Retina (tissue), 1 donor: ENCODE results near the gene OR4D1.

Experiments used
- DNase-seq: peaks from one replicate; pipeline ENCODE4 v3.0.0-alpha.2; 2016

Gene OR4D1

GRCh38 chr17:58156839-58157803, 8.9 kb downstream of the OR4D1 start:
- peak; percentile 80 for DNase-seq

- DNase-seq = no peak
Observed at GRCh38 chr17:58158181-58158580, 10.0 kb downstream of the OR4D1 start.

- no peak for DNase-seq
Observed at GRCh38 chr17:58161566-58161965, 13.4 kb downstream of the OR4D1 start.

- no peak for DNase-seq
Observed at GRCh38 chr17:58165981-58166380, 17.8 kb downstream of the OR4D1 start.

DNA sequence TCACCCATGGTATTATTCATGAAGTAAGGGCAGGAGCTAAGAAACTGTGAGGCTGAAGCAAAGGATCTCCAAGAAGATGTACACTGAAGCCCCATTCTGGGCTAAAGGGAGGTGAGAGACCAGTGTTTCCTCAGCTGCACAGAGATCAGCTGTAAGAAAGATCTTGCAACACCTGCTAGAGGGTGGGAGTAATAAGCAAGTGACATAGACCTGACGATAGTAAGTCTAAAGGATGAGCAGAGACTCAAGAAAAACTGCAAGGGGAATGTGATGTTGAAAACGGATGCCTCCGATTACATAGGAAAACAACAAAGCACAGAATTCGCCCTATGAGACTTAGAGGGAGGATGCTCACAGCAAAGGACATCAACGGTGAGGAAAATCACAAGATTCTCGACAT, 18.5 kb downstream of the OR4D1 start, which contains the start of gene OR4D2:
OR4D2 (plus strand) TSS at position 301 of the 400 bp plus-strand sequence. CDS start 2,674 bp downstream, outside the sequence.
- no peak for DNase-seq

DNA sequence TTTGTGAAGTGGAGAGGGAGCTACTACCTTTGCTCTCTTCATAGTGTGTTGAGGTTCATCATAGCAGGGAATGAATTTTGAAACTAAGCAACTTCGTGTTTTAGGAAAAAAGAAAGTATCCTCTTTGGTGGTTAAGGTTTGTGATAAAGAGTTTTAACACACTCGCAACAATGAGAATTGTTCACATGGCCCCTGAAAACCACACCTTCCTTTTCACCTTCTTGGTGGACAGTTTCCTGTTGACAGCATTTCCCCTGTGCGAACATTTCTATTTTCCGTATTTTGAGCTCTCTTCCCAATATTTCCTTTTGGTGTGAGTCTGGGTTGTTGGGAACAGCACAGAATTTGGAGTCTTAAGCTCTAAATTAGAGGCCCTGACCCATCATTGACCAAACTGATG, 22.4 kb downstream of the OR4D1 start:
- no peak for DNase-seq

DNA sequence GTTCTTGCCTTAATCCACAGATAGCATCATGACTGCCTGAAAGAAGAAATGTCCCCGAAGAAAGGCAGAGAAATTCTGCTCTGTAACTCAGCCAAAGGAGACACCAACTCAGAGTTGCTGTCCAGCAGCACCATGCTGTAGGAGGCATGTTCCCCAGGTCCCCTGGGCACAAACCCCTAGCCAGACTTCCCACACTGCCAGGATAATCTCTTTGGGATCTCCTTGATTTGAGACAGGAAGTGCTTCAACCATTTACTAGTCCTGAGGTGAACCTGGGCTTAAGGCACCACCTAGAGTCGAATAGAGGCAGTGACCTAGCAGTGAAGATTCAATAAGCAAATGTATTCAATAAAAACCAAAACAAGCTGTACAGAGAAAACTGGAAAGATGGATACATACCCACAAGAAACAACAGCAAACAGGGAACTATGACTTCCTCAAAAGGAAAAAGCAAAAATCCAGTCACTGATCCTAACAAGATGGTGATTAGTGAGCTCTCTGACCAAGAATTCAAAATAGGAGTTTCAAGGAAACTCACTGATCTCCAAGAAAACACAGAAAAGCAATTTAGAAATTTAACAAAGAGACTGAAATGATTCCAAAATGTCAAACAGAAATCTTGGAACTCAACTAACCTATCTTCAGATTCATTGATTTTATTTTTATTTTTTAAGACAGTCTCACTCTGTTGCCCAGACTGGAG, 24.3 kb downstream of the OR4D1 start:
- DNase-seq = no peak

DNA sequence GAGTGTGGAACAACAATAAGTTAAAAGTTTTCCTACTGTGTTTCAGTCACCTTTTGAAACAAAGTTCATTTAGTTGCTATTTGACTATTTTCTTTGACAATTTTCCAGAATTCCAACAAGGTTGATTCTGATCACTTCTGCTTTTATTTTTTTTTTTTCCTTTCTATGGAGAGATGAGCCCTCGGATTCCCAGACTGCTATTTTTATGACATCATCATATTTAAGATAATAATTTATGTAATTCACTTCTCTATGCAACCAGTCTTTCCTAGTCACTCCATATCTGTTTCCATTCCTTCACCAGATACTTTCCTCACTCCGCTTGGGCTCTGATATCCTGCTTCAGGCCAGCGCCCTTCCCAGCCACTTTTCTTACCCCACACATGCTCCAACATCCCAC, 26.7 kb downstream of the OR4D1 start:
- no peak for DNase-seq

DNA sequence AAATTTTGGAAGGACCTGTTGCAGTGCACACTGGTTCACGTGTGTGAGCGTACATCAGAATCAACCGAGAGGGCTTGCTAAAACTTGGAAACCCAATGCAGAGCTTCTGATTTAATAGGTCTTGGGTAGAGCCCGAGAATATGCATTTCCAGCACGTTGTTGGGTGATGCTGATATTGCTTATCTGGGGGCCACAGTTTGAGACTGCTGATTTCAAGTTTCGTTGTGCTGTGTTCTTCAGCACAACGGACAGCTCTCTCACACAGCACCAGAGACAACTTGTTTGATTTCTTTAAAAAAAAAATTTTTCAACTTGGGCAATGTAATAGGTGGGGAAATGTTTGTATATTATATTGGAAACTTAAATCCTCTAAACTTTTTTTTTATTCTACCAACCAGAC, 28.0 kb downstream of the OR4D1 start:
- DNase-seq = no peak

- DNase-seq = no peak
Observed at GRCh38 chr17:58181796-58182195, 33.6 kb downstream of the OR4D1 start.

DNA sequence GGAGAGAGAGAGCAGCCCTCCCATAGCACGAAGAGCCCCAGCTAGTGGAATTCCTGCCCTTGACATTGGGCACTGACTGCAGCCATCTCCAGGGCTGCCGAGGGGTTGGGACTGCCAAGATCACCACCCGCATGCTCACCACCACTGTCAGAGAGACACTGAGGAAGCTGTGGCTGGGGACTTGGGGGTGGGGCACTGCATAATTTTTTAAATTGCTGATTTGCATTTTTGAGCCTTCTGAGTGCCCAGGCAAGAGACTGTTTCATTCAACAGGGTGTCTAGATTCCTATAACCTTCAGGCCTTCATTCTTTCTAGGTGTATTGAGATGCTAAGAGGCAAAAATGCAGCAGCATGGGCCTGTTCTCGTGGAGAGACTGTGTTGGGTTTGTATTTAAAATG, 35.3 kb downstream of the OR4D1 start:
- no peak for DNase-seq

DNA sequence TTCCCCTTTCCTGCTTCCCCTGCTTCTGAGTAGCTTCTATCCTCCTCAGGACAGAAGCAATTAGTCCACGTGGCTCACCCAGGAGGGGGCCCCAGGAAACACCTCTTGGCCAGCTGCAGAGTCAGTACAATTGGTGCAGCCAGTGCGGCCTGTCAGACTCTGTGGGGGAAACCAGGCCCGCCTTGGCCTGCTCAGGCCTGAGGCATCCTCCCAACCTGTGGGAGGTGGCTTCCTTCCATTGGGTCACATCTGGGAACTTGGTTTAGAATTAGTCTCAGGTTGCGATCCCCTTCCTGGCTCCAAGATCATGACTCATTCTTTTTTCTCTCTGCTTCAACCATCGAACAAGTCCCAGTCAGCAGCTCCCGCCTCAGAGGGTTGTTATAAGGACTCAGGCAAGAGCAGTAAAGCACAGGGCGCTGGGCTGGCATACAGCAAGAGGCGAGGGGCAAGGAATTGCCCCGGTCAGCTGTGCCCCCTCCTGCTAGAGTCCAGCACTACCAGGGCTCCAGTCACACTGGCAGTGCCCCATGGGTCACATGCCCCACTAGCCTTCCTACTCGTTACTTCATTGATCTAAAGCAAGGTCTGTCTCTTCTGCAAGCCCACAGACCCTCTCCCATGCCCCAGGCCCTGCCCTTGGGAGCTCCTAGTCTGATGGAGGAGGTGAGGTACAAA, 36.3 kb downstream of the OR4D1 start:
- no peak for DNase-seq

- no peak for DNase-seq
Observed at GRCh38 chr17:58184986-58185761, 37.0 kb downstream of the OR4D1 start.

DNA sequence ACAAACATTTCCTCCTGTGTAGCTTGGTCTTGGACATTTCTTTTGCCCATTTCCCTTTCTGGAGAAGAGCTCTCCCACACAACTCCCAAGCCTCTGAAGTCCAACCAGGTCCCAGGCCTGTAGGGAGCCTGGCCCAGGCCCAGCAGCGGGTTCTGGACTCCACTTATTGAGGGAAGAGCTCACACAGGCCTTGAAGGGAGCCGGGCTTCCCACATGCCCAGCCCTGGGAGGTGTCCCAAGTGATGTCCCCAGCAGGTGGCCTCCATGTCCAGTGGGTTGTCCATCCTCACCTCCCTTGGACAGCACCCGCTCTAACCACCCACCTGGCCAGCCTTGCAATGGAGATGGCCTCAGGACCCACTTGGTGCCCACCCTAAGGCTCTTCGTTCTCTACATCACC, 38.4 kb downstream of the OR4D1 start:
- no peak for DNase-seq

DNA sequence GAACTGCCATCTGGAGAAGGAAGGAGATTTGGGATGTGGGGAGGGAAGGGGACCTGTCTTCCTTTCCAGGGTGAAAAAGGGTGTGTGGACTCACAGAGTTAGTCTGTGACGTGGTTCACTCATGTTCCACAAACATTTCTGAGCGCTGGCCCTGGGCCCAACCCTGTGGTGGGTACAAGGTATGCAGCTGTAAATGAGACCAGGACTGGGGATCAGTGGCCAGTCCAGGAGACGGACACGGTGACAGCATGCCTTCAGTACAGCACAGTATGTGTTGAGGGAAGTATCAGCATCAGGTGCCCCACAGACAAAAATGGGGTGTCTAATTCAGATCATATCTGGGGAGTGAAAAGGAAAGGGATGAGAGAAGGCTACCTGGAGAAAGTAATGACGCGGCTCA, 38.9 kb downstream of the OR4D1 start:
- DNase-seq = no peak

DNA sequence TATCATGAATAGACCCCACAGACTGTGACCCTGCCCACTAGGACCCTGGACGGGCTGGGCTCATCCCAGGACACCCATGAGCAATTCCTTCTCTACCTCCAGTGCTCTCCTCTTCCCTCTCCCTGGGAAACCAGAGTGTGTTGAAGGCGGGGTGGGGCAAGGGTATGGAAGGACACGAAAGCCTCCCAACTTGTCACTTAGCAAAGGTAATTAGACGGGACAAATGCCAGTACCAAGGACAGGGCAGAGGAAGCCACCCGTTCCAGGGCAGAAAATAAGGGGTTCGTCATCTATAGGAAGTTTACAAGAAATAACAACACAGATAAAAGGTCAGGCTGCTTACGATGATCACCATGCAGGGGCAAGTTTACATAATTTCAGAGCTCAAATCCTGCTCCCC, 39.5 kb downstream of the OR4D1 start:
- no peak for DNase-seq

DNA sequence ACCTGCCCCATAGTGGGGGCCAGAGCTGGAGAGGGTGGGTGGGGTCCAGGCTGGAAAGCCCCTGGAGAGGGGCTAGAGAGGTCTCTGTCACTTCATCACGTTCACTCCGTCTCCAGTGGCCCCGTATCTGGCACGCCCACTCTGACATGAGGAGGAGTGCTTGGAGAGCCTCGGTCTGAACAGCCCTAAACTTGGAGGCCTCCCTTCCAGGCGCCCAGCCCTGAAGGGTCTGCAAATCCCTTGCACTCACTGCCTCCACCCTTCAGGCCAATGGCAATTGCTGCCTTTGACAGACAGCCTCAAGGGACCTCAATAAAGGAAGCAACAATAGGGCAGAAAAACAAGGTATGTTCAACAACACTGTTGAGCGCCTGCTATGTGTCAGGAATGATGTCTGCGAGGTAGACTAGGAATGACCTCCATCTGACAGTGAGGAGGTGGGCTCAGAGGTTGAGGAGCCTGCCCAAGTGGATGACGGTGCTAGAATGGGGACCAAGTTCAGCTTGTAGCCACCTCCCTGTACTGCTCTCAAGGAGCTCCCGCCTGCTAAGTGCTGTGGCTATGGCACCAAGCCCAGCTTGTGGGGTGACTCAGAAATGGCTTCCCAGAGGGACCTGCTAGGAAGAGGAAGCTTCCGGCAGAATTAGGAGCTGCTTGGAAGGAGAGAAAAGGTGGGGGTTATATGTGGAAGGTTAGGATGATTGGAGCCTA, 41.4 kb downstream of the OR4D1 start:
- no peak for DNase-seq

DNA sequence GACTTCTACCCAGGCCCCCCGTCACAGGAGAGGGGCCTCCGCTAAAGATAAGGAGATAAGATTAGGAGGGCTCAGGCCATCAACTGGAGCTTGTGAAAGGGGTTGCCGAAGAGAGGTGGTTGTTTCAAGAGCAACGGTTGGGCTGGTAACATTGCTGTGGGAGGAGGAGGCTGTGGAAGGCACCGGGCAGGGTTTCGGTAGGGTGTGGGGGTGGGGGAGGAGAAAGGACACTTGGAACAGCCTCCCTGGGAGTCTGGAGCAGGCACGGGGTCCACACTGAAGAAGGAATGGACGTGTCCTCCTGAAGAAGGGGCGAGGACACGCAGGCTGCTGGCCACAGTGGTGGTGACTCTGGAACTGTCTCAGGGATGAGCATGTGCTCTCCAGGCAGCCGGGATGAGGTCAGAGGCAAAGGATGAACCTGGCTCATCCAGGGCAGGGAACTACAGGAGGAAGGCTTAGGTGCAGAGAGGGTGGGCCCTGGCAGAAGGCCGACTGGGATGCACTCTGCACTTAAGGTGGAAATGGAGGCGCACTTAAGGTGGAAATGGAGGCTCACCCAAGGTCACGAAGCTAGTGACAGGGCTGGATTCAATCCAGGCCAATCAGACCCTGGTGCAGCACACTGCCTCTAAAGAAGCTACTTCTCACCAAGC, 43.2 kb downstream of the OR4D1 start:
- no peak for DNase-seq

GRCh38 chr17:58192612-58193011, 44.4 kb downstream of the OR4D1 start, which contains the start of gene EPX:
Gene EPX (plus strand): TSS chr17:58192726. CDS start chr17:58192847, 121 bp downstream.
- no peak for DNase-seq

DNA sequence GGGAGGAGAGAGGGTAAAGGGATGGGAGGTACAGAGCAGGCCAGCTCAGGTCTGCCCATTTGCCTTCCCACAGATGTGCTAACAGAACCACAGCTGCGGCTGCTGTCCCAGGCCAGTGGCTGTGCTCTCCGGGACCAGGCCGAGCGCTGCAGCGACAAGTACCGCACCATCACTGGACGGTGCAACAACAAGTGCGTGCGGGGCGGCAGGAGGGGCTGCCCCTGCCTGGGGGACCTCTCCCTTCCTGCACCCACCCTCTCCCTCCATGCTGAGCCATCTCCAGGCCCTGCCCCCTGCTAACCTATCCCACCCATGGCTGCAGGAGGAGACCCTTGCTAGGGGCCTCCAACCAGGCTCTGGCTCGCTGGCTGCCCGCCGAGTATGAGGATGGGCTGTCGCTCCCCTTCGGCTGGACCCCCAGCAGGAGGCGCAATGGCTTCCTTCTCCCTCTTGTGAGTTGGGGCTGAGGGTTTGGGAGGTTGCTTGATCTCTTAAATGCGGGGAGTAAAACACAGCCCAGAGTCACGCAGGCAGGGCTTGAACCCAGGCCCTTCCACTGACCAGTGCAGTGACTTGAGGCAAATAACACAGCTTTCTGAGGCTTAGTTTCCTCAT, 45.6 kb downstream of the OR4D1 start:
- DNase-seq = no peak
